OCI-LY3 (cell line): ENCODE measurements around the gene CLCN2.

ENCODE experiments used
- H2AFZ ChIP-seq: fragments of 200-600, 300-600 bp; shearing (Covaris generic); 2 replicates; pipeline ENCODE4 v1.6.0; 2014; ENCODE audit warnings: antibody characterized with exemption, low read depth, low read length
- H3K27ac ChIP-seq: fragments of 200-600, 300-600 bp; sonication (generic); 2 replicates; pipeline ENCODE4 v1.5.1; 2014; ENCODE audit warnings: mild to moderate bottlenecking, low read length, moderate library complexity, mixed read lengths
- H3K27me3 ChIP-seq: fragments of 200-600, 300-600 bp; sonication (generic); 2 replicates; pipeline ENCODE4 v1.6.1; 2014; ENCODE audit warnings: low read depth, low read length, mixed read lengths
- H3K36me3 ChIP-seq: fragments of 200-600, 300-600 bp; sonication (generic); replicated peaks from 2 replicates; pipeline ENCODE3; 2014; ENCODE audit warnings: low read depth, low read length, mixed read lengths
- H3K4me1 ChIP-seq: fragments of 300-600, 200-600 bp; sonication (generic); 2 replicates; pipeline ENCODE4 v1.6.1; 2014; ENCODE audit warnings: low read length, mixed read lengths
- H3K4me2 ChIP-seq: fragments of 200-600, 300-600 bp; sonication (generic); 2 replicates; pipeline ENCODE4 v1.6.1; 2014; ENCODE audit warnings: low read length, mixed read lengths
- H3K4me3 ChIP-seq: fragments of 300-600, 200-600 bp; sonication (generic); 2 replicates; pipeline ENCODE4 v1.5.1; 2014; ENCODE audit warnings: antibody characterized with exemption, mild to moderate bottlenecking, low read length, moderate library complexity
- H3K79me2 ChIP-seq: fragments of 300-600, 200-600 bp; shearing (Covaris generic); 2 replicates; pipeline ENCODE4 v1.6.1; 2014; ENCODE audit warnings: mild to moderate bottlenecking, low read length, mixed read lengths
- H3K9ac ChIP-seq: fragments of 300-600, 200-600 bp; shearing (Covaris generic); 2 replicates; pipeline ENCODE4 v1.6.0; 2014; ENCODE audit warnings: mild to moderate bottlenecking, low read length, moderate library complexity
- H3K9me3 ChIP-seq: fragments of 200-600, 300-600 bp; shearing (Covaris generic); 2 replicates; pipeline ENCODE4 v1.6.1; 2014; ENCODE audit warnings: low read length, mixed read lengths; ENCODE audit not compliant: insufficient read depth
- H4K20me1 ChIP-seq: fragments of 200-600, 300-600 bp; sonication (generic); 2 replicates; pipeline ENCODE4 v1.6.1; 2016; ENCODE audit warnings: low read length, mixed read lengths; ENCODE audit not compliant: insufficient read depth
- CTCF ChIP-seq: fragments of 200-600, 300-600 bp; sonication (generic); IDR thresholded peaks from 2 replicates; pipeline ENCODE4 v1.5.1; 2014; ENCODE audit warnings: antibody characterized with exemption, low read length, low read depth
- EZH2phosphoT487 ChIP-seq: fragments of 200-600 bp; shearing (Covaris generic); IDR thresholded peaks from 2 replicates; pipeline ENCODE4 v1.6.1; 2018; ENCODE audit warnings: antibody characterized with exemption, mixed run types, low read depth

CLCN2 gene

GRCh38 chr3:184389384-184389783 lies 28.0 kb upstream of the CLCN2 start:
- Histone ChIP-seq H3K27ac (no peak overlapping the region), H3K4me1 (no peaks in the 10 kb centered on the region), H3K79me2 (no peaks in the 10 kb centered on the region), H2AFZ (no peak overlapping the region), H3K36me3 (no peaks in the 10 kb centered on the region), H3K4me3 (no peak overlapping the region), H3K4me2 (no peak overlapping the region), H3K9me3 (no peaks in the 10 kb centered on the region), H3K27me3 (no peaks in the 10 kb centered on the region), H3K9ac (no peak overlapping the region), H4K20me1 (no peaks in the 10 kb centered on the region)
- TF ChIP-seq EZH2phosphoT487 (no peak), CTCF (no peak)

- H3K79me2 ChIP-seq = no peaks in the 10 kb centered on the region
- no peak overlapping the region for H2AFZ ChIP-seq
- no peak overlapping the region for H3K9ac ChIP-seq
- H3K9me3 ChIP-seq = no peaks in the 10 kb centered on the region
- no peak overlapping the region for H3K4me2 ChIP-seq
- H3K4me3 ChIP-seq = no peak overlapping the region
- TF ChIP-seq CTCF (no peak), EZH2phosphoT487 (no peak)
- H3K36me3 ChIP-seq = no peaks in the 10 kb centered on the region
- H3K27me3 ChIP-seq = no peaks in the 10 kb centered on the region
- no peaks in the 10 kb centered on the region for H4K20me1 ChIP-seq
- H3K27ac ChIP-seq = no peak overlapping the region
- no peaks in the 10 kb centered on the region for H3K4me1 ChIP-seq
Measured at GRCh38 chr3:184388936-184389230, 27.5 kb upstream of the CLCN2 start.

- no peaks in the 10 kb centered on the region for H4K20me1 ChIP-seq
- TF ChIP-seq EZH2phosphoT487 (no peak), CTCF (no peak)
- H3K36me3 ChIP-seq = no peaks in the 10 kb centered on the region
- H3K4me1 ChIP-seq = no peaks in the 10 kb centered on the region
- no peak overlapping the region for H3K27ac ChIP-seq
- H2AFZ ChIP-seq = no peak overlapping the region
- H3K4me2 ChIP-seq = no peak overlapping the region
- H3K79me2 ChIP-seq = no peaks in the 10 kb centered on the region
- H3K4me3 ChIP-seq = no peak overlapping the region
- H3K9ac ChIP-seq = no peak overlapping the region
- no peaks in the 10 kb centered on the region for H3K27me3 ChIP-seq
- no peaks in the 10 kb centered on the region for H3K9me3 ChIP-seq
Measured at GRCh38 chr3:184388164-184388935, 26.9 kb upstream of the CLCN2 start.

GRCh38 chr3:184387174-184387714 lies 25.8 kb upstream of the CLCN2 start:
- H3K9me3 ChIP-seq = no peaks in the 10 kb centered on the region
- H3K9ac ChIP-seq = no peak overlapping the region
- no peaks in the 10 kb centered on the region for H3K79me2 ChIP-seq
- no peaks in the 10 kb centered on the region for H3K4me1 ChIP-seq
- H3K36me3 ChIP-seq = no peaks in the 10 kb centered on the region
- H3K4me2 ChIP-seq = no peak overlapping the region
- H4K20me1 ChIP-seq = no peaks in the 10 kb centered on the region
- H2AFZ ChIP-seq = no peak overlapping the region
- no peaks in the 10 kb centered on the region for H3K27me3 ChIP-seq
- TF ChIP-seq EZH2phosphoT487 (no peak), CTCF (no peak)
- no peak overlapping the region for H3K4me3 ChIP-seq
- no peak overlapping the region for H3K27ac ChIP-seq
